Measurements from ENCODE around the gene TYSND1.

TYSND1 gene

DNA sequence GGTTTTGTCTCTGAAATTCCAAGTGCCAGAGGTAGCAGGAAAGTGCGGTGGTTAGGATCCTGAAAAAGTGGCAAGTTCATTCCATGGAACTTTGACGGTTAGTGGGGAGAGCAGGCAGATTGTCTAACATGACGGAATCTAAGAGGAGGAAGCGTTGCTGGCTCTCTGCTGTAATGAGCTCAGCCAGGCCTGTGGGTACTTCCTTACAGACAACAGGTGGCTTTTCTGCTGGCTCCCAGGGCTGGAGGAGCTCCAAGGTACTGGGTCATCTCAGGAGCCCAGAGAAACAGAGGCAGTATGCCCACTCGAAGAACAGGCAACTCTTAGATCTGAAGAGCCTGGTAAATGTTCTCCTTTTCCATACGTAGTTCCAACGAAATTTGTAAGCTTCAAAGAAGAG lies 10.8 kb downstream of the TYSND1 start:
- TF ChIP-seq, protein P1, sequence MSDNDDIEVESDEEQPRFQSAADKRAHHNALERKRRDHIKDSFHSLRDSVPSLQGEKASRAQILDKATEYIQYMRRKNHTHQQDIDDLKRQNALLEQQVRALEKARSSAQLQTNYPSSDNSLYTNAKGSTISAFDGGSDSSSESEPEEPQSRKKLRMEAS (IDR thresholded peaks at IDR 0.05; ENCODE audit: low read depth, low read length), result no peak
- TF ChIP-seq, protein P2, sequence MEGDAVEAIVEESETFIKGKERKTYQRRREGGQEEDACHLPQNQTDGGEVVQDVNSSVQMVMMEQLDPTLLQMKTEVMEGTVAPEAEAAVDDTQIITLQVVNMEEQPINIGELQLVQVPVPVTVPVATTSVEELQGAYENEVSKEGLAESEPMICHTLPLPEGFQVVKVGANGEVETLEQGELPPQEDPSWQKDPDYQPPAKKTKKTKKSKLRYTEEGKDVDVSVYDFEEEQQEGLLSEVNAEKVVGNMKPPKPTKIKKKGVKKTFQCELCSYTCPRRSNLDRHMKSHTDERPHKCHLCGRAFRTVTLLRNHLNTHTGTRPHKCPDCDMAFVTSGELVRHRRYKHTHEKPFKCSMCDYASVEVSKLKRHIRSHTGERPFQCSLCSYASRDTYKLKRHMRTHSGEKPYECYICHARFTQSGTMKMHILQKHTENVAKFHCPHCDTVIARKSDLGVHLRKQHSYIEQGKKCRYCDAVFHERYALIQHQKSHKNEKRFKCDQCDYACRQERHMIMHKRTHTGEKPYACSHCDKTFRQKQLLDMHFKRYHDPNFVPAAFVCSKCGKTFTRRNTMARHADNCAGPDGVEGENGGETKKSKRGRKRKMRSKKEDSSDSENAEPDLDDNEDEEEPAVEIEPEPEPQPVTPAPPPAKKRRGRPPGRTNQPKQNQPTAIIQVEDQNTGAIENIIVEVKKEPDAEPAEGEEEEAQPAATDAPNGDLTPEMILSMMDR (IDR thresholded peaks at IDR 0.05; ENCODE audit: low read depth, low read length), result no peak
- TF ChIP-seq POLR2A (IDR thresholded peaks at IDR 0.05; ENCODE audit: extremely low read depth, insufficient read length), result no peak
- no peak for TF ChIP-seq MYC (IDR thresholded peaks at IDR 0.05; ENCODE audit: low read depth, low read length)
- no peak overlapping the region for H3K4me3 ChIP-seq (ENCODE audit: low read depth, low read length)
- no peak for DNase-seq (ENCODE audit: low read depth)

DNA sequence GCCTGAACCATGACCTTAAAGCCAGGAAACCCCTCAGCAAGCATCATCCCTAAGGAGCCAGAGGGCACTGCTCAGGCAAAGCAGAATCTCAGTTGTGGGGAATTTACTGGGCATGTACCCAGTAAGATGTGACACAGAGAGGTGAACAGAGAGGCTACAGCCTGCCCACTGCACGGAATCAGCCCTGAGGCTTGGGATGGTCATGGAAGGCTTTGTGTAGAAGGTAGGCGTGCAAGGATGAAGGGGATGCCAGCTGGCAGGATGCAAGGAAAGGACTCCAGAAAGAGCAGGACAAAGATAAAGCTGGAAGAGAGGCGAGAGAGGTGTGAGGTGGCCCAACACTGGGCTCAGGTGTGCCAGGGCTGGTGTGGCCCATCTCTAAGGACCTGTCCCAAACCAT lies 11.5 kb downstream of the TYSND1 start:
- no peak overlapping the region for H3K4me3 ChIP-seq (ENCODE audit: low read depth, low read length)
- no peak for DNase-seq (ENCODE audit: low read depth)
- TF ChIP-seq, protein P2 (IDR thresholded peaks at IDR 0.05; ENCODE audit: low read depth, low read length), result no peak
- no peak for TF ChIP-seq MYC (IDR thresholded peaks at IDR 0.05; ENCODE audit: low read depth, low read length)
- TF ChIP-seq, protein P1 (IDR thresholded peaks at IDR 0.05; ENCODE audit: low read depth, low read length), result no peak
- no peak for TF ChIP-seq POLR2A (IDR thresholded peaks at IDR 0.05; ENCODE audit: extremely low read depth, insufficient read length)

DNA sequence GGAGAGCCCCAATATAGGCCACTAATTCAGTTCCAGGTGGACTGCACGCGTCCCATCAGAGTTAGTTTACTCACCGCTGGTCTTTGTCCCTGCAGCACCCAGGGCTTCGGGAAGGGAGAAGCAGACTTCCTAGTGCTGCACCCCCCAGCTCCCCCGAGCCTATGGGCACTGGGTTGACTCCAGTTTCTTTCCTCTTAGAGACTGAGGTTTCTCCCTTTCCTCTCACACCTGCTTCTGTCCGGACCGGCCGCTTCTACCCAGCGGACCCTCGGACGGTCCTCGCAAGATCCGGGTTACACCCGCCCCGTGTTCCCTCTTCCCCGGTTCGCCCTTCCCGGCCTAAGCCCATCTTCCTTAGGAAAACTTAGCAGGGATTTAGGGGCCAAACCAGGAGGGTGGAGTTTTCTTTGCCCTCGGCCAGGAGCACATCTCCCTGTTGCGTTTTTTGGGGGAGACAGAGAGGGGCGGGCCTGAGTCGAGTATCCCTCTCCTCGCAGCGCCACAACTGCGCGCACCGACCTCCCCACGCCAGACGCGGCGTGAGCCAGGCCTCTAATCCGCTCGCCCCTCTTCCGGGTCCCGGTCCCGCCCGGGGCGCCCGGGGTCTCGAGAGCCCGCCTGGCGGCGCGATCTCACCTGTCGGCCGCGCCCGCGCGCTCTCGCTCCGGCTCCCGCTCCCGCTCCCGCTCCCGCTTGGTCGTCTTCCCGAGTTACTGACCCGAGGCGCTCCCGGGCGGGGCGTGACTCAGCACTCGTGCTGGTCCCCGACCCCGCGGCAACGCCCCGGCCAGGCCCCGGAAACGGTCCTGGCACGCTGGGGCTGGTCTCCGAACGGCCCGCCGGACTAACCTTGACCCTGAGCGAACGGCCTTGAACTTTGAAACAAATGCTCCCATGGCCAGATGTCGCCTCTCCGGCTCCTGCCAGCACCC lies 14.1 kb downstream of the TYSND1 start, which contains the start of gene AIFM2:
Gene AIFM2, minus strand, starts transcription at position 728 of the 932 bp plus-strand sequence. CDS start 8,741 bp downstream, outside the sequence.
- H3K4me3 ChIP-seq (ENCODE audit: low read depth, low read length), result no peak within 1 kb of the TSS
- no peak for DNase-seq (ENCODE audit: low read depth)
- TF ChIP-seq, protein P1 (IDR thresholded peaks at IDR 0.05; ENCODE audit: low read depth, low read length), result no peak
- TF ChIP-seq MYC (IDR thresholded peaks at IDR 0.05; ENCODE audit: low read depth, low read length) (no peak), POLR2A (IDR thresholded peaks at IDR 0.05; ENCODE audit: extremely low read depth, insufficient read length) (no peak)
- TF ChIP-seq, protein P2 (IDR thresholded peaks at IDR 0.05; ENCODE audit: low read depth, low read length), result no peak

DNA sequence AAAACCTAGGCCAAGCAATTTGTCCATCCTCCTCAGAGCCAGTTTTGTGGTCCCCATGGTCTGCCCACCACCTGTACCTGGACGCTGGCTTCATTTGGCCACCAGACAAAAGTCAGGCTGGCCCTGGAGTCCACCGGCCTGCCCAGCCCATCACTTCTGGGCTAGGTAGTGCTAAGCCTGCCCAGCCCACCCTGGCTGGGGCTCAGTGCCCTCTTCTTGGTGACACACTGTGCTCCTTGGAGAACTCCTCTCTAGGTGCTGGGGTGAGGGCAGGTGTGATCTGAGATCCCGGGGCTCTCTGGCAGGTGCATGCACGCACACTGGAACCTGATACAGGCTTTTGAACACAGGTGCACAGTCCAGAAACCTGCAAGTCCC lies 15.0 kb downstream of the TYSND1 start:
- no peak overlapping the region for H3K4me3 ChIP-seq (ENCODE audit: low read depth, low read length)
- no peak for DNase-seq (ENCODE audit: low read depth)
- TF ChIP-seq, protein P1 (IDR thresholded peaks at IDR 0.05; ENCODE audit: low read depth, low read length), result no peak
- TF ChIP-seq POLR2A (IDR thresholded peaks at IDR 0.05; ENCODE audit: extremely low read depth, insufficient read length) (no peak), MYC (IDR thresholded peaks at IDR 0.05; ENCODE audit: low read depth, low read length) (no peak)
- TF ChIP-seq, protein P2 (IDR thresholded peaks at IDR 0.05; ENCODE audit: low read depth, low read length), result no peak

- H3K4me3 ChIP-seq (ENCODE audit: low read depth, low read length), result no peak overlapping the region
- TF ChIP-seq, protein P1 (IDR thresholded peaks at IDR 0.05; ENCODE audit: low read depth, low read length), result no peak
- DNase-seq (ENCODE audit: low read depth), result no peak
Observed at GRCh38 chr10:70130878-70131559, 15.5 kb downstream of the TYSND1 start.
